ENCODE measurements around the gene NTSR1. TPM values are rescaled to one million over a fixed set of nuclear protein-coding genes. Genes with fewer than 3 reads are reported as not detected.

Gene NTSR1
- total RNA-seq, 1 experiment from 2014 or later, result 1.1 TPM

DNA sequence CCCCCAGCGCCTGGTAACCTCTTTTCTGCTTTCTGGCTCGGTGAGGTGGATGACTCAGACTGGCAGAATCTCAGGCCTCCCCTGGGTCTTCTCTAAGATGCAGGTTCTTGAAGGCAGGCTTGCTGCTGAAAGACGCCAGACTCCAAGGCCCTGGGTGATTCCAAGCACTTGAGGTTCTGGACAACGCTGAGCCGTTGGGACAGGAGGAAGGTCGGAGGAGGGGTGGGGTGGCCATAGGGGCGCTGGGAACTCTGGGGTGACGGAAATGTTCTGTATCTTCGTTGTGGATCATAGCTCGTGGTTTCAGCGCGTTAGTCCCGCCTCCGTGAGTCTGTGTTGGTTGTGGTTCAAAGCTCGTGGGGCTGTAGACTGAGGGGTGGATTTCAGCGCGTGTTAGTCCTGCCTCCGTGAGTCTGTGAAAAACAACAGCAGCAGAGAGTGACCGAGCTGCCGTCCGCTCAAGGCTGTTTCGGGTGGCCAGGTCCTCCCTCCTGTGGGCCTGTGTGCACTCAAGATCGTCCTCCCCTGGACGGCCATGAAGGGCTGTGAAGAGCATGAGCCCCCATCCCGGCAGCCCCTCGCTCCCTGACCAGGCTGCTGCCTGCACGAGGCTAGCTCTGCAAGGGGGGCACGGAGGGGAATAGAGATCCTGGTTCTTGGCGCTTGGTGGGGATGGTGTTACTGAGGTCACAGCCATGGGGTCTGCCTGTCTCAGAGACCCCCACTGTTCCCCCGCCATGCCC, 7.7 kb downstream of the NTSR1 start:
- Histone ChIP-seq H3K36me3 (replicated peaks; ENCODE audit: control insufficient read depth, insufficient read depth, low read length) (no peaks in the 10 kb centered on the region), H3K4me3 (ENCODE audit: insufficient read depth, low read depth, low read length) (no peak overlapping the region), H3K27me3 (ENCODE audit: control insufficient read depth, insufficient read depth, low read length) (no peaks in the 10 kb centered on the region; the same call in 1 of the 2 replicates)
- no peak for DNase-seq

- DNase-seq, result no peak
- H3K36me3 ChIP-seq (replicated peaks; ENCODE audit: control insufficient read depth, insufficient read depth, low read length), result no peaks in the 10 kb centered on the region
- no peaks in the 10 kb centered on the region; the same call in 1 of the 2 replicates for H3K27me3 ChIP-seq (ENCODE audit: control insufficient read depth, insufficient read depth, low read length)
- H3K4me3 ChIP-seq (ENCODE audit: insufficient read depth, low read depth, low read length), result no peak overlapping the region
Observed at GRCh38 chr20:62716941-62717310, 8.3 kb downstream of the NTSR1 start.

- no peaks in the 10 kb centered on the region for H3K36me3 ChIP-seq (replicated peaks; ENCODE audit: control insufficient read depth, insufficient read depth, low read length)
- H3K27me3 ChIP-seq (ENCODE audit: control insufficient read depth, insufficient read depth, low read length), result no peaks in the 10 kb centered on the region
- no peak for DNase-seq
- H3K4me3 ChIP-seq (ENCODE audit: insufficient read depth, low read depth, low read length), result no peak overlapping the region
Observed at GRCh38 chr20:62717933-62718332, 9.3 kb downstream of the NTSR1 start.

DNA sequence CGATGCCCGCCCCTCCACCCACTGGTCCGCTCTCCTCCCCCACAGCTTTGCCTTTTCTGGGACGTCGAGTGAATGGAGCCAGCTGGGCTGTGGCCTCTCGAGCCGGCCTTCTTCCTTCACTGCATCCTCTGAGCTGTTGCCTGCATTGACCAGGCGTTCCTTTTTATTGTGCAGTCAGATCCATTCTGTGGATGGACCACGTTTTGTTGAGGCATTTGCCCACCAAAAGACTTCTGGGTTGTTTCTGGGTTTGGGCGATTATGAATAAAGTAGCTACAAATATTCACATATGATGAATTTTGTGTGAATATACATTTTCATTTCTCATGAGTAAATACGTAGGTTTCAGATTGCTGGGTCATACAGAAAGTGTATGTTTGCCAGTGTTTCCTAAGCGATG, 9.9 kb downstream of the NTSR1 start:
- no peaks in the 10 kb centered on the region for H3K36me3 ChIP-seq (replicated peaks; ENCODE audit: control insufficient read depth, insufficient read depth, low read length)
- no peak for DNase-seq
- H3K4me3 ChIP-seq (ENCODE audit: insufficient read depth, low read depth, low read length), result no peak overlapping the region
- no peaks in the 10 kb centered on the region for H3K27me3 ChIP-seq (ENCODE audit: control insufficient read depth, insufficient read depth, low read length)

- Histone ChIP-seq H3K36me3 (replicated peaks; ENCODE audit: control insufficient read depth, insufficient read depth, low read length) (no peaks in the 10 kb centered on the region), H3K4me3 (ENCODE audit: insufficient read depth, low read depth, low read length) (no peak overlapping the region), H3K27me3 (ENCODE audit: control insufficient read depth, insufficient read depth, low read length) (no peaks in the 10 kb centered on the region)
- DNase-seq, result no peak
Observed at GRCh38 chr20:62719250-62719935, 10.8 kb downstream of the NTSR1 start.

DNA sequence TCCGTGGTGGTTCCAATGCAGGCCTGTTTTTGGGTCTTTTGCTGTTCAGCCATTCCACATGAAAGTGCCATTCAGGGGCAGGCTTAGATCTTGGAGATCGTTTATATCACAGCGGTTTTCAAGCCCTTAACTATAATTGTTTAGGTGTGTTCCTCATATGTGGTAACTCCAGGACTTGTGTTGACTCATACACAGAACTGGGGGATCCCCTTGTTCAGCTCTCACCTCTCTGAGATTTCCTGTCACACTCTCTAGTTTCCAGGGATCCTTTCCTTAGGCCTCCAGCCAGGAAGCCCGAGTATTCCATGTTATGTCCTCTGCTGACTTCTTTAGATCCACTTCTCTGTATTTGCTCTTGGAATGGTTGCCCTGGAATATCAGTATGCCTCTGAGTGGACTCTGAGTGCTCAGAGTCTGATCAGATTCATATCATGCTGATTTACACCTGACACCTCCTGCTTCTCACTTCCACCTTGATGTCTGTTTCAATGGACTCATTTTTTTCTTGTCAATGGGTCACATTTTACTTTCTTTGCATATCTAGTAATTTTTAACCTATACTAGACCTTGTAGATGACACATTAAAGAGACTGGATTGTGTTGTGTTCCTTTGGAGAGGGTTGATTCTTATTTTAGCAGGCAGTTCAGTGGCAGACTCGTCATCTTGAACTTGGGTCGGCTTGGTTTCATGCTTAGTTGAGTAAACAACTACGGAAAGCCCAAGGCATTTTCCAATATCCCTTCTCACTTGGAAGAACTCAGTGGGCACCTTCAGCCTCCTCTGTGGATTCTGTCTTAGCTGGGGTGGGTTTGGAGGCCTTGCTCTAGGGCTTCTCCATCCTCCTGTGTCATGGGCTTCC, 13.1 kb downstream of the NTSR1 start:
- DNase-seq, result no peak
- Histone ChIP-seq H3K27me3 (ENCODE audit: control insufficient read depth, insufficient read depth, low read length) (no peaks in the 10 kb centered on the region), H3K36me3 (replicated peaks; ENCODE audit: control insufficient read depth, insufficient read depth, low read length) (no peaks in the 10 kb centered on the region)

DNA sequence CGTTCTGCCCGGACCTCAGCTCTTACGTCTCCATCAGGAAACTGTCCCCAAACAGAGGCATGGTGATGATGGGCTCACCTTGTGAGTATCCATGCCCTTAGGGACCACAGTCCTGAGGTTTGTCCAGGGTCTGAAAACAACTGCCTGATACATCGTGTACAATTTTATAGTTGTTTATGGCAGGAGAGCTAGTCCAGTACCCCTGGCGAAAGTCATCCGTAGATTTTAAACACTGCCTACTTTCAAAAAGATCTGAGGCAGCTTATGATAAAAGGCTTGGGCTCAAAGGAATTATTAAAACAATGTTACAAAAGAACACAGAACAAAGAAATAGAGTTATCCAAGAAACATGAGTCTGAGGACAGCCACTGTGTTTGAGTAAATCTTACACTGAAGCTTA, 14.0 kb downstream of the NTSR1 start:
- DNase-seq, result no peak
- H3K4me3 ChIP-seq (ENCODE audit: insufficient read depth, low read depth, low read length), result no peak overlapping the region
- H3K36me3 ChIP-seq (replicated peaks; ENCODE audit: control insufficient read depth, insufficient read depth, low read length), result no peaks in the 10 kb centered on the region
- no peaks in the 10 kb centered on the region for H3K27me3 ChIP-seq (ENCODE audit: control insufficient read depth, insufficient read depth, low read length)

More for the DNA sequence above, 13.1 kb downstream of the NTSR1 start:
- no peak overlapping the region for H3K4me3 ChIP-seq (ENCODE audit: insufficient read depth, low read depth, low read length)

GRCh38 chr20:62723351-62723750, 14.7 kb downstream of the NTSR1 start:
- H3K4me3 ChIP-seq (ENCODE audit: insufficient read depth, low read depth, low read length), result no peak overlapping the region
- H3K27me3 ChIP-seq (ENCODE audit: control insufficient read depth, insufficient read depth, low read length), result no peaks in the 10 kb centered on the region
- H3K36me3 ChIP-seq (replicated peaks; ENCODE audit: control insufficient read depth, insufficient read depth, low read length), result no peaks in the 10 kb centered on the region
- DNase-seq, result no peak

GRCh38 chr20:62723768-62724450, 15.3 kb downstream of the NTSR1 start:
- DNase-seq, result no peak
- H3K36me3 ChIP-seq (replicated peaks; ENCODE audit: control insufficient read depth, insufficient read depth, low read length), result no peaks in the 10 kb centered on the region
- no peak overlapping the region for H3K4me3 ChIP-seq (ENCODE audit: insufficient read depth, low read depth, low read length)
- no peaks in the 10 kb centered on the region for H3K27me3 ChIP-seq (ENCODE audit: control insufficient read depth, insufficient read depth, low read length)

DNA sequence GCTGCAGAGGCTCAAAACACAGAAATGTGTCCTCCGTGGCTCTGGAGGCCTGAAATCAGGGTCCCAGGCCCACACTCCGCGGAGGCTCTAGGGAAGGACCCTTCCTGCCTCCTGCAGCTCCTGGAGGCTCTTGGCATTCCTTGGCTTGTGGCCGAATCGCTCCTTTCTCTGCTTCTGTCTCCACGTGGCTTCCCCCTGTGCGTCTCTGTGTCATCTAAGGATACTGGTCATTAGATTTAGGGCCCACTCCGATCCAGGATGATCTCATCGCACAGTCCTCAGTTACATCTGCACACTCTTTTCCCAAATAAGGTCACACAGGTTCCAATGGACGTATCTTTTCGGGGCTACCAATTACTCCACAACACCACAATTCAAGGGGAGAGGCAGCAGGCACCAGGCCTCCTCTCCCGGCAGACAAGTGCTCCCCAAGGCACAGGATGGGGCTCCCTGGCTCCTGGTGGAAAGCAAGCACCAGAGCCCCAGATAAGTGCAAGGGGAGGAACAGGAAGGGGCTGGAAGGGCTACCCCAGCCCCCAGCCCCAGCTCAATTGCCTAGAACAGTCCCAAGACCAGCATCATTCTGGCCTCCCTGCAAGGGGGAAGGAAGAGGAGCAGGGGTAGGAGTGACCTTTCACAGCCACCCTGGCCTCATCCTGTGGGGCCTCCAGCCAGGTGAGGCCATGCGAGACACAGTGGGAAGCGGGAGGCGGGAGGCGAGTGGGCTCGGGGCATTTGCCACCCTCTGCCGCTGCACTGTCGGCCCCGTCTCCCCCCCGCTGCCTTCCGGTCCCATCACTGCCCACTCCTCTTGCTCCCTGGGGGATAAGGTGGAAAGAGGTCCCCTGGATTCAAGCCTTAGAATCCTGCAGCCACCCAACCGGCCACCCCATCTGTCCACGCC, 16.3 kb downstream of the NTSR1 start:
- H3K27me3 ChIP-seq (ENCODE audit: control insufficient read depth, insufficient read depth, low read length), result no peaks in the 10 kb centered on the region
- no peak for DNase-seq
- no peak overlapping the region for H3K4me3 ChIP-seq (ENCODE audit: insufficient read depth, low read depth, low read length)
- no peaks in the 10 kb centered on the region for H3K36me3 ChIP-seq (replicated peaks; ENCODE audit: control insufficient read depth, insufficient read depth, low read length)

DNA sequence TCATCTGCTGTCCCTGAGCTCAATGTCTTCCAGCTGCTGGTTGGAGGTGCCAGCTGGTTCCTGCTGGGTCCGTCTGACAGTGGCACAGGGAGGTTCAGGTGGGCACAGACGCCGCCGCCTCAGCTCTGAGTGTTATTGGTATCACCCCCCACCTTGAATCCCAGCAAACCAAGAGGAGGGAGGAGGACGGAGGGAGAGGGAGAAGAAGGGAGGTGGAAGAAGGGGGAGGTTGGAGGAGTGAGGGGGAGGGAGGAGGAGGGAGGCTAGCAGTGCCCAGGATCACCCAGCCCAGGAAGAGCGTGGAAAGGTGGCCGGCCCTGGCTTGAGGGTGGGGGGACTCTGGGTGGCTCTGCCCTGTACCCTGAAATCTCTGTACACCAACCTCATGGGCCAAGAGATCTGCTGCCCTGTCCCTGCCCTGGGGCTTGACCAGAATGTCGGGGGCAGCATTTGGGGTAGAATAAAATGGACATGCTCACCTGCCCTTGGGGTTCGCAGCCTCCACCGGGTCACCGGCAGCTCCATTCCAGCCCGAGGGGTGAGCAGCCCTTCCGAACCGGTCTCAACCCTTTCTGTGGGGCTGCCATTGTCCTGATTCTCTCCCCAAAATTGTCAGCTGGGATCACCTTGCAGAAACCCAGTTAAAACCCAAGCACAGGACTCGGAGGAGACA, 17.1 kb downstream of the NTSR1 start:
- DNase-seq, result no peak
- no peak overlapping the region for H3K4me3 ChIP-seq (ENCODE audit: insufficient read depth, low read depth, low read length)
- no peaks in the 10 kb centered on the region for H3K36me3 ChIP-seq (replicated peaks; ENCODE audit: control insufficient read depth, insufficient read depth, low read length)
- no peaks in the 10 kb centered on the region for H3K27me3 ChIP-seq (ENCODE audit: control insufficient read depth, insufficient read depth, low read length)

GRCh38 chr20:62726276-62726675, 17.6 kb downstream of the NTSR1 start:
- H3K4me3 ChIP-seq (ENCODE audit: insufficient read depth, low read depth, low read length), result no peak overlapping the region
- H3K36me3 ChIP-seq (replicated peaks; ENCODE audit: control insufficient read depth, insufficient read depth, low read length), result no peaks in the 10 kb centered on the region
- H3K27me3 ChIP-seq (ENCODE audit: control insufficient read depth, insufficient read depth, low read length), result no peaks in the 10 kb centered on the region
- no peak for DNase-seq

All from H7 (cell line).